ENCODE data around the gene SLC9A3. TPM values are rescaled to one million over a fixed set of nuclear protein-coding genes. Genes with fewer than 3 reads are reported as not detected.

Gene SLC9A3
- polyA plus RNA-seq, 3 donors: 0.31 to 0.42 (median 0.36) TPM

- intact Hi-C loops (cut with micrococcal nuclease): loop anchor here (5.0 to 10.0 kb wide), 5 partner anchors 104 to 464 kb away; partner anchors contain the start of genes PDCD6 (in 2 of the 2) and CEP72 (in 1 of the 2)
Measured at GRCh38 chr5:440401-441201, 83.6 kb downstream of the SLC9A3 start.

More at GRCh38 chr5:440401-441201, 83.6 kb downstream of the SLC9A3 start:
- H2AFZ ChIP-seq (ENCODE audit: insufficient read depth, low read depth, low read length, poor library complexity, severe bottlenecking): peak overlapping the region; percentile 25
- WGBS (ENCODE audit: insufficient coverage): 51% methylated on average over 16 of the region's 18 CpGs
- TF ChIP-seq CTCF (IDR thresholded peaks at IDR 0.05): no peak
- peaks cover 21% of the 10 kb centered on the region for H3K79me2 ChIP-seq (ENCODE audit: insufficient read depth, low read length)
- DNase-seq: peak in 2 of 3 donors; percentile 30 to 62
- H3K27me3 ChIP-seq (ENCODE audit: control insufficient read depth in 2 of 2, insufficient read depth in 2 of 2, low read length in 2 of 2): no peaks in the 10 kb centered on the region
- peaks cover 35 to 40% of the 10 kb centered on the region in 2 donors for H3K4me1 ChIP-seq (ENCODE audit: control insufficient read depth in 1 of 2, insufficient read depth in 2 of 2, low read length in 2 of 2)
- Mint-ChIP-seq H3K27me3 (ENCODE audit: low read depth in 3 of 3) (no peaks in the 10 kb centered on the region), H3K4me3 (peak overlapping the region in 1 of 2 donors; percentile 82), H3K27ac (peak overlapping the region in 2 of 7 donors; percentile 9 to 62), H3K36me3 (peaks cover 4 to 11% of the 10 kb centered on the region in 2 donors), H3K4me1 (peaks cover 37% of the 10 kb centered on the region), H3K9me3 (no peaks in the 10 kb centered on the region)
- H3K4me3 ChIP-seq (replicated peaks in 1 of 3; ENCODE audit: low read depth in 2 of 3, low read length in 3 of 3): no peak overlapping the region
- peaks cover 21% of the 10 kb centered on the region for H4K20me1 ChIP-seq (ENCODE audit: insufficient read depth, low read length)
- peak overlapping the region; percentile 3 for H3K4me2 ChIP-seq (replicated peaks; ENCODE audit: extremely low read depth, low read length, poor library complexity, severe bottlenecking)
- H3K27ac ChIP-seq (ENCODE audit: low read depth in 1 of 2, low read length in 2 of 2): peak overlapping the region in 1 of 2 donors; percentile 51
- H3K9ac ChIP-seq (ENCODE audit: insufficient read depth, low read length, poor library complexity, severe bottlenecking): no peak overlapping the region
- no peaks in the 10 kb centered on the region for H3K9me3 ChIP-seq (replicated peaks in 1 of 2; ENCODE audit: control insufficient read depth in 1 of 2, insufficient read depth in 1 of 2, low read length in 2 of 2)
- no peaks in the 10 kb centered on the region for H3K36me3 ChIP-seq (replicated peaks in 1 of 2; ENCODE audit: control insufficient read depth in 1 of 2, insufficient read depth in 2 of 2, low read length in 2 of 2)
